Right ventricle myocardium inferior (tissue), 1 donor: ENCODE data around the gene KLC3. TPM values are rescaled to one million over a fixed set of nuclear protein-coding genes. Genes with fewer than 3 reads are reported as not detected.

Experiments
- total RNA-seq: library from RNA; stranded (reverse); fragmentation: NEBNext Ultra II Directional; extraction: Animal tissue kit (Norgen Biotek cat#: 25700); gene quantifications from one replicate; pipeline ENCODE4 v1.2.1, GENCODE V29; 2021
- donor health status: DM: no; HTN: yes; CAD: no; lungs with severe emphysema.

Gene KLC3
- total RNA-seq, 1 donor from 2014 or later: not detected

Other genes starting within 250 kb of the KLC3 start
- gene PPP1R37, start 247.6 kb upstream of the KLC3 start, total RNA-seq: 15.1 TPM
- gene NKPD1, start 179.8 kb upstream of the KLC3 start, total RNA-seq: not detected
- gene TRAPPC6A, start 162.5 kb upstream of the KLC3 start, total RNA-seq: 14.2 TPM
- 5.2 TPM for gene BLOC1S3, start 162.0 kb upstream of the KLC3 start, total RNA-seq
- 0.97 TPM for gene EXOC3L2, start 95.3 kb upstream of the KLC3 start, total RNA-seq
- gene MARK4, start 89.5 kb upstream of the KLC3 start, total RNA-seq: 24.8 TPM
- gene CKM, start 17.9 kb upstream of the KLC3 start, total RNA-seq: 5,817 TPM
- 12.7 TPM for gene ERCC2, start 29.8 kb downstream of the KLC3 start, total RNA-seq
- gene PPP1R13L, start 64.3 kb downstream of the KLC3 start, total RNA-seq: 182 TPM
- gene POLR1G, start 65.9 kb downstream of the KLC3 start, total RNA-seq: 8.5 TPM
- 166 TPM for gene ERCC1, start 83.2 kb downstream of the KLC3 start, total RNA-seq
- 0.32 TPM for gene FOSB, start 127.2 kb downstream of the KLC3 start, total RNA-seq
- gene RTN2, start 156.3 kb downstream of the KLC3 start, total RNA-seq: 30.6 TPM
- gene PPM1N, start 157.7 kb downstream of the KLC3 start, total RNA-seq: 0.65 TPM
- gene VASP, start 166.7 kb downstream of the KLC3 start, total RNA-seq: 49.0 TPM
- 24.5 TPM for gene OPA3, start 244.1 kb downstream of the KLC3 start, total RNA-seq